ENCODE results near the gene GPATCH11. TPM values are rescaled to one million over a fixed set of nuclear protein-coding genes. Genes with fewer than 3 reads are reported as not detected.

Gene GPATCH11
- total and polyA plus RNA-seq, 9 donors, result 3.2 to 8.8 (median 6.9) TPM

GRCh38 chr2:37111958-37112357, 27.6 kb downstream of the GPATCH11 start:
- Histone ChIP-seq H3K27ac (no peak overlapping the region), H3K36me3 (no peaks in the 10 kb centered on the region), H3K27me3 (no peaks in the 10 kb centered on the region), H3K4me3 (no peak overlapping the region), H3K4me1 (ENCODE audit: insufficient read depth) (no peaks in the 10 kb centered on the region), H3K9me3 (no peaks in the 10 kb centered on the region)
- intact Hi-C loops (cut with DNase I), result no loop called here
- TF ChIP-seq POLR2A (IDR thresholded peaks at IDR 0.05) (no peak), CTCF (IDR thresholded peaks at IDR 0.05) (no peak), EP300 (IDR thresholded peaks at IDR 0.05) (no peak)
- 71 to 96% (median 78%) methylated on average over 2 of the region's 2 CpGs for WGBS, 3 donors
- no peak for DNase-seq

- intact Hi-C loops (cut with DNase I), result no loop called here
These were observed 33.2 kb downstream of the GPATCH11 start for GRCh38 chr2:37117566-37117965.

GRCh38 chr2:37119157-37119556, 34.8 kb downstream of the GPATCH11 start:
- no peak for TF ChIP-seq EP300 (IDR thresholded peaks at IDR 0.05)
- Histone ChIP-seq H3K4me3 (no peak overlapping the region), H3K4me1 (ENCODE audit: insufficient read depth) (no peaks in the 10 kb centered on the region), H3K36me3 (no peaks in the 10 kb centered on the region), H3K9me3 (no peaks in the 10 kb centered on the region), H3K27ac (no peak overlapping the region), H3K27me3 (no peaks in the 10 kb centered on the region)
- DNase-seq, result no peak
- 95 to 97% (median 96%) methylated on average over 5 of the region's 5 CpGs for WGBS, 3 donors
- intact Hi-C loops (cut with DNase I), result no loop called here

More at GRCh38 chr2:37117566-37117965, 33.2 kb downstream of the GPATCH11 start:
- DNase-seq, result no peak
- TF ChIP-seq CTCF (IDR thresholded peaks at IDR 0.05) (no peak), POLR2A (IDR thresholded peaks at IDR 0.05) (no peak), EP300 (IDR thresholded peaks at IDR 0.05) (no peak)
- no peaks in the 10 kb centered on the region for H3K9me3 ChIP-seq
- no peaks in the 10 kb centered on the region for H3K36me3 ChIP-seq
- H3K4me3 ChIP-seq, result no peak overlapping the region
- no peaks in the 10 kb centered on the region for H3K27me3 ChIP-seq
- WGBS, 3 donors, result 85 to 92% (median 92%) methylated on average over 1 of the region's 1 CpG
- no peaks in the 10 kb centered on the region for H3K4me1 ChIP-seq (ENCODE audit: insufficient read depth)
- no peak overlapping the region for H3K27ac ChIP-seq

- 90 to 100% (median 97%) methylated on average over 2 of the region's 2 CpGs for WGBS, 3 donors
- no peaks in the 10 kb centered on the region for H3K36me3 ChIP-seq
These were observed 41.1 kb downstream of the GPATCH11 start for GRCh38 chr2:37125416-37125815.

More at GRCh38 chr2:37125416-37125815, 41.1 kb downstream of the GPATCH11 start:
- H3K4me1 ChIP-seq (ENCODE audit: insufficient read depth), result no peaks in the 10 kb centered on the region
- H3K27ac ChIP-seq, result no peak overlapping the region
- H3K4me3 ChIP-seq, result no peak overlapping the region
- TF ChIP-seq CTCF (IDR thresholded peaks at IDR 0.05) (no peak), POLR2A (IDR thresholded peaks at IDR 0.05) (no peak), EP300 (IDR thresholded peaks at IDR 0.05) (no peak)
- DNase-seq, result no peak
- intact Hi-C loops (cut with DNase I), result no loop called here
- no peaks in the 10 kb centered on the region for H3K9me3 ChIP-seq
- no peaks in the 10 kb centered on the region for H3K27me3 ChIP-seq
